Pancreas (tissue), 10 donors: ENCODE data around the gene BCL11A. TPM values are rescaled to one million over a fixed set of nuclear protein-coding genes. Genes with fewer than 3 reads are reported as not detected.

Experiments
- ATAC-seq, 4 donors: fragments of 200-7000 bp; cut with Tn5 transposase; one replicate each; pipeline versions ENCODE4 v1.8.0 to v1.9.1; 2020; ENCODE audit warnings: mild to moderate bottlenecking in 4 of 4, moderate library complexity in 4 of 4
- DNase-seq, 6 donors: peaks; one replicate each; pipeline ENCODE4 v3.0.0-alpha.2; 2020
- FAIRE-seq: peaks from 2 replicates; lab custom pipeline; 2012; peaks lifted over from hg19 to GRCh38; lab: Jason Lieb, UNC
- H3K27ac ChIP-seq, 4 donors: fragments of 200-600 bp; sonication (generic); 1 replicate in 3 of 4; 2 replicates in 1 of 4; pipeline versions ENCODE4 v1.5.0 to v1.8.0; 2020
- H3K27me3 ChIP-seq, 4 donors: fragments of 200-600 bp; one replicate each; pipeline ENCODE4 v1.8.0; 2021
- H3K36me3 ChIP-seq, 3 donors: fragments of 200-600 bp; sonication (generic) in 1 of 3; one replicate each; pipeline versions ENCODE4 v1.5.0 to v1.8.0; 2020 to 2021
- H3K4me1 ChIP-seq, 3 donors: fragments of 200-600 bp; one replicate each; pipeline ENCODE4 v1.8.0; 2021
- H3K4me3 ChIP-seq, 4 donors: fragments of 200-600 bp; sonication (generic) in 2 of 4; one replicate each; pipeline versions ENCODE4 v1.5.0 to v1.8.0; 2020 to 2021
- H3K9me3 ChIP-seq, 4 donors: fragments of 200-600 bp; one replicate each; pipeline ENCODE4 v1.8.0; 2021
- WGBS, 2 donors: extraction: QIAGEN DNeasy Blood & Tissue Kit; methylation state at CpG; one replicate each; pipeline ENCODE4 v1.1.7; 2013; 5-methylcytosine and 5-hydroxymethylcytosine counted together
- intact Hi-C, 3 donors: fragments of 100-400 bp; cut with DNase I; formaldehyde crosslinking; loops; one replicate each; pipeline versions ENCODE4 v1.11.1 to v1.14.2; 2022
- polyA plus RNA-seq, 2 donors: library from polyadenylated mRNA; stranded (reverse); fragments of 200-250 nt; gene quantifications; one replicate each; pipeline ENCODE4 v1.2.3, GENCODE V29; 2013
- total RNA-seq, 6 donors: library from RNA; stranded (reverse); fragmentation: NEBNext Ultra II Directional in 4 of 6; extraction: Animal tissue kit (Norgen Biotek cat#: 25700) in 4 of 6; gene quantifications; one replicate each; pipeline versions ENCODE4 v1.2.1 to v1.2.4, GENCODE V29; 2021 to 2023
- TF ChIP-seq, protein P1 (sequence below), 4 donors: fragments of 200-600 bp; sonication (generic) in 3 of 4; IDR thresholded peaks; one replicate each; pipeline versions ENCODE4 v1.5.0 to v1.8.0; 2021; ENCODE audit warnings: antibody characterized with exemption in 4 of 4
- donor health status: healthy with polysubstance abuse.
- donor health status: DM: no; HTN: no; CAD: no; lungs with moderate emphysema.
- donor health status: DM: no; HTN: no; CAD: no.
- donor health status: control.
- donor health status: control.
- donor health status: Bipolar disorder and iron deficiency.
- donor health status: DM: yes; HTN: yes; CAD: no.
- donor health status: DM: no; HTN: no; CAD: no.
- donor health status: DM: no; HTN: no; CAD: no.
- donor health status: DM: yes; HTN: yes; CAD: no.

BCL11A gene
- total and polyA plus RNA-seq, 8 donors: 4.4 to 16.1 (median 11.7) TPM

DNA sequence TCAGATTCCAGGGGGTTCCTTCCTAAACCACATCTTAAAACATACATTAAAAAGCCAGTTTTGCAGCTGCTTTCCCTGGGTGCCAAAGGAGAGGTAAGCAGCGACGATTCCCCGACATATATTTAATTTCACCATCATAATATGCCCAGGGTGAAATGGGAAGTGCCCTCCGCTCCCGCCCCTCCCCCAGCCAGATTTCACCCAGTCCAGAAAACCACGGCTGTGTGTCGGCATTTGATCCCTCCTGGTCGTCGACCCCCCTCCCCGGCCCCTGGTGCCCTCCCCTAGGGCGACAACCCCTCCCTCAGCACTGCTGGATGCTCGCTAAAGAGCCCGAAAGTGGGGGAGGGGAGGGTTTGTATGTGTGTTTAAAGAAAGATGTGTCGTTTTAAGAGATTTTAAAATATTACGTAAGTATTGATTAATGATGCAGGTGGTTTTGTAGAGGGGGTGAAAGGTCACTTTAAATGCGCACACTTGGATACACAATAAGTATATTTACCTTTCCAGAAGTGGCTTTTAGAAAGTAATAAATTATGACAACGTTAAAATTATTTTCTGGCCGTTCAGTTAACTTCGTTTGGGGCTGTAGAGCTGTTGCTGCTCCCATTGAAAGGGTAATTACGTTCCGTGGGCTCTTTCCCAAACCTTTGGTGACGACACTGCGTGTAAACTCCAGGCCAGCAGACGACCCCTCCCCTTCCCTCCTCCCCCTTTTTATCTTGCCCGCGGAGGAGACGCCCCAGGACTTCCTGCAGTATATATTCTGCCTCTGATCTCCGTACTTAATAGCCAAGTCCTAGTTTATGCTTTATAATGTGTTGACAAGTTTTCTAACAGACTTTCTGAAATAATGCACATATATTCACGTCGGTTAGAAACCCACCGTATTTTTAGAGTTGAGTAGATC, 3.4 kb upstream of the BCL11A start:
- peak overlapping the region in 2 of 4 donors; percentile 9 to 22 for H3K4me3 ChIP-seq
- intact Hi-C loops: no loop called here
- TF ChIP-seq, protein P1, sequence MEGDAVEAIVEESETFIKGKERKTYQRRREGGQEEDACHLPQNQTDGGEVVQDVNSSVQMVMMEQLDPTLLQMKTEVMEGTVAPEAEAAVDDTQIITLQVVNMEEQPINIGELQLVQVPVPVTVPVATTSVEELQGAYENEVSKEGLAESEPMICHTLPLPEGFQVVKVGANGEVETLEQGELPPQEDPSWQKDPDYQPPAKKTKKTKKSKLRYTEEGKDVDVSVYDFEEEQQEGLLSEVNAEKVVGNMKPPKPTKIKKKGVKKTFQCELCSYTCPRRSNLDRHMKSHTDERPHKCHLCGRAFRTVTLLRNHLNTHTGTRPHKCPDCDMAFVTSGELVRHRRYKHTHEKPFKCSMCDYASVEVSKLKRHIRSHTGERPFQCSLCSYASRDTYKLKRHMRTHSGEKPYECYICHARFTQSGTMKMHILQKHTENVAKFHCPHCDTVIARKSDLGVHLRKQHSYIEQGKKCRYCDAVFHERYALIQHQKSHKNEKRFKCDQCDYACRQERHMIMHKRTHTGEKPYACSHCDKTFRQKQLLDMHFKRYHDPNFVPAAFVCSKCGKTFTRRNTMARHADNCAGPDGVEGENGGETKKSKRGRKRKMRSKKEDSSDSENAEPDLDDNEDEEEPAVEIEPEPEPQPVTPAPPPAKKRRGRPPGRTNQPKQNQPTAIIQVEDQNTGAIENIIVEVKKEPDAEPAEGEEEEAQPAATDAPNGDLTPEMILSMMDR (IDR thresholded peaks at IDR 0.05): no peak
- no peaks in the 10 kb centered on the region for H3K36me3 ChIP-seq
- 3 to 4% methylated on average over 31 of the region's 31 CpGs for WGBS, 2 donors
- H3K27me3 ChIP-seq: no peaks in the 10 kb centered on the region
- H3K9me3 ChIP-seq: no peaks in the 10 kb centered on the region
- DNase-seq (peak in 1 of 6 donors; percentile 33), FAIRE-seq (no peak), ATAC-seq (no peak)
- peaks cover 0 to 5% (median 0%) of the 10 kb centered on the region in 3 donors for H3K4me1 ChIP-seq
- H3K27ac ChIP-seq: no peak overlapping the region

DNA sequence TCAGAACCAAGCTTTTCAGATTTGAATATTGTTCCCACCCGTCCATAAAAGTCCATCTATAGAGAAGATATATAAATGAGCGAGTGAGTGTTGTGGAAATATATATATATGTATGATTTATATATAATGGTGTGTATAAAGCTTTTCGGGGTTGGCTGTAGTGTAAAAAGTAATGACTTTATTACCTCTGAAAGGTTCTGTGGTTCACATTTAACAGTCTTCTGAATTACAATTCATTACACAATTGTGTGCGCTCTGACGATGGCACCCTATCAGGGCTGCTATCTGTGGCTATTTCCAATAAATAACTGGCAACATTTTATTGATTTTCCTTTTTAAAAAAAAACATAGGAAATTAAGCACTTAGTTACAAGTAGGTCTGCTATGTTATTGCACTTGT, 2.7 kb upstream of the BCL11A start:
- no peaks in the 10 kb centered on the region for H3K9me3 ChIP-seq
- peak overlapping the region in 1 of 4 donors; percentile 22 for H3K4me3 ChIP-seq
- ATAC-seq (no peak), FAIRE-seq (no peak), DNase-seq (no peak)
- H3K27me3 ChIP-seq: no peaks in the 10 kb centered on the region
- no peaks in the 10 kb centered on the region for H3K36me3 ChIP-seq
- WGBS, 2 donors: 52 to 53% methylated on average over 5 of the region's 5 CpGs
- intact Hi-C loops: no loop called here
- peaks cover 0 to 5% (median 0%) of the 10 kb centered on the region in 3 donors for H3K4me1 ChIP-seq
- no peak overlapping the region for H3K27ac ChIP-seq
- TF ChIP-seq, protein P1 (IDR thresholded peaks at IDR 0.05): no peak

DNA sequence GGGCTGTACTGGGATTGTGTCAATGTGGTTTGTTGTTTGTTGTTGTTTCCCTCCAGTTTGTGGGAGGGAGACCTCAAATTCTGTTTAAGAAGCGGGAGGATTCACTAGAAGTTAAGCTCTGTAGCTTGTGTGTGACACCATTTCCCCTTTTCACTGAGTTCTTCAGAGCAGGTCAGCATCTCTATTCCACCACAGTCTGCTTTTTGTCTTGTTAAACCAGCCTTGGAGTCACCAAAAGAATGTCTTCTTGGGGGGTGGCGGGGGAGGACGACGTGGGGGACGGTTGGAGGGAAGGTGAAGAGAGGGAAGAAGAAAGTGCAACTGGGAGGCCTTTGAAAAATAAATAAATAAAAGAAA, 2.3 kb upstream of the BCL11A start:
- ATAC-seq: no peak
- no peak for DNase-seq
- H3K4me1 ChIP-seq: peaks cover 0 to 5% (median 0%) of the 10 kb centered on the region in 3 donors
- intact Hi-C loops: no loop called here
- peak overlapping the region in 3 of 4 donors; percentile 62 to 76 (median 73) for H3K4me3 ChIP-seq
- TF ChIP-seq, protein P1 (IDR thresholded peaks at IDR 0.05): no peak
- no peaks in the 10 kb centered on the region for H3K9me3 ChIP-seq
- no peaks in the 10 kb centered on the region for H3K27me3 ChIP-seq
- no peaks in the 10 kb centered on the region for H3K36me3 ChIP-seq
- peak overlapping the region; percentile 3 to 91 (median 88) for H3K27ac ChIP-seq
- FAIRE-seq: no peak
- 32 to 36% methylated on average over 5 of the region's 5 CpGs for WGBS, 2 donors

DNA sequence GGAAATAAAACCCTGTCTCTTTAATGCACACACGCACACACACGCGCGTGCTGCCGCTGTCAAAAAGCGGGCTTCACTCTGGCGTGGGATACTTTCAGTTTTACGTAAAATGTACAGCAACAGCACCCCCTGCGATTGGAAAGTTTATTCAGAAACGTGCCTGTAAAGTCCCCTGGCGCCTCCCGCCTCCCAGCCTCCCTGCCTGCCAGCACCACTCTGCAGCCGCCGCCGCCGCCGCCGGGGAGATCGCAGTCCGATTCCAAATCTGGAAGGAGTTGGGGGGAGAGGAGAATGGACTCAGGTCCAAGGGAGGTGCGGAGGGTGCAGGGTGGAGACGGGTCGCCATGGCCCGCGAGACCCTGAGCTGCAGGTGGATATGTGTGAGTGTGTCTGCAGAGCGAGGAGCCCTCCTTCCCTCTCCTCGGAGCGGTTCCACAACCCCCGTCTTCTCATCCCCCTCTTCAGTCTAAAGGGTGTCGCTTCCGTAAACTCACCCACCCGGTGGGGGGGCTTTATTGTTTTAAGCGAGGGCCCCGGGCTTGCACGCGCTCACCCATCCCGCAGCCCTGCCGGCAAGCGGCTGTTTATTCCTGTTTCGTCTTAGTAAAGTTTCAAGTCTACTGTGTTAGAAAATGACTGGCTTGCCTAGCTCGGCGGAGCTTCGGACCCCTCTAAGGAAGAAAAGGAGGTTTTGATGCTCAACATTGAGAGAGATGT, 1.8 kb upstream of the BCL11A start:
- Histone ChIP-seq H3K27ac (peak overlapping the region; percentile 84 to 92 (median 91)), H3K4me3 (peak overlapping the region; percentile 62 to 76 (median 68)), H3K27me3 (no peaks in the 10 kb centered on the region), H3K4me1 (peaks cover 0 to 5% (median 0%) of the 10 kb centered on the region in 3 donors), H3K36me3 (no peaks in the 10 kb centered on the region), H3K9me3 (no peaks in the 10 kb centered on the region)
- peak; percentile 67 to 84 (median 80) for DNase-seq
- FAIRE-seq: no peak
- WGBS, 2 donors: 0 to 1% methylated on average over 39 to 43 of the region's 43 CpGs
- TF ChIP-seq, protein P1 (IDR thresholded peaks at IDR 0.05): no peak
- peak; percentile 45 to 65 (median 57) for ATAC-seq
- intact Hi-C loops: no loop called here
